ENCODE data around the gene CDK3. TPM values are rescaled to one million over a fixed set of nuclear protein-coding genes. Genes with fewer than 3 reads are reported as not detected.

CDK3 gene
- total and polyA plus RNA-seq, 2 of the 4 experiments (the other 2 are of a cell fraction), result 0.72 to 8.8 TPM

DNA sequence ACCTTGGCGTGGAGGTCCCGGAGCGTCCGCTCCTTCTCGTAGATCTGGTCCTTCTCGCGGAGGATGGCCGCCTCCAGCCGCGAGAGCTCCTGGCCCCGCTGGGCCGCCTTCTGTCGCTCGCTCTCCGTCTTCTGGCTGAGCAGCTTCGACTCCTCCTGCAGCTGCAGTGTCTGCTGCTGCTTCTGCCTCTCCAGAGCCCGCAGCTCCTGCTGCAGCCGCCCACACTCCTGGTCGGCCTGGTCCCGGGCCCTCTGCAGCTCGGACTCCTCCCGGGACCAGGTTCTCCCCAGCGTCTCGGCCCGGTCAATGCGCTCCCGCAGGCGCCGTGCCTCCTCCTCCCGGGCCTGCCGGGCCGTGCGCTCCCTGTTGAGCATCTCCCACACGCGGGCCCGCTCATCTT, 7.6 kb downstream of the CDK3 start:
- Histone ChIP-seq H3K9ac (ENCODE audit: low read depth, low read length) (no peak overlapping the region), H3K9me3 (ENCODE audit: control insufficient read depth, insufficient read depth, low read length) (no peaks in the 10 kb centered on the region), H3K79me1 (ENCODE audit: low read depth in 1 of 2, low read length in 2 of 2) (peaks cover 0 to 3% of the 10 kb centered on the region in 2 experiments; a peak in 1 of 4 replicates), H3K4me3 (ENCODE audit: insufficient read depth, low read depth, low read length) (no peak overlapping the region), H3K27ac (ENCODE audit: insufficient read depth, low read length) (no peak overlapping the region), H3K14ac (replicated peaks; ENCODE audit: low read depth, low read length) (no peak overlapping the region), H4K8ac (ENCODE audit: low read depth in 2 of 2, low read length in 2 of 2) (no peak overlapping the region), H3K4me2 (ENCODE audit: low read depth, low read length) (no peak overlapping the region), H3K4me1 (ENCODE audit: control insufficient read depth, insufficient read depth, low read length) (peaks cover 7% of the 10 kb centered on the region), H2BK15ac (ENCODE audit: low read depth, low read length) (no peak overlapping the region), H2AK5ac (ENCODE audit: low read depth, low read length) (no peak overlapping the region), H2BK120ac (ENCODE audit: low read depth, low read length) (no peak overlapping the region), H3K18ac (ENCODE audit: low read depth, low read length) (no peak overlapping the region), H4K5ac (ENCODE audit: low read depth, low read length) (no peak overlapping the region), H2BK20ac (ENCODE audit: low read depth, low read length) (no peak overlapping the region), H3K23ac (ENCODE audit: low read depth, low read length) (no peak overlapping the region), H2AK9ac (replicated peaks; ENCODE audit: low read depth, low read length, poor library complexity) (no peak overlapping the region), H3K36me3 (ENCODE audit: control insufficient read depth, insufficient read depth, low read length) (no peaks in the 10 kb centered on the region), H2BK5ac (ENCODE audit: low read depth, low read length, poor library complexity, severe bottlenecking) (no peak overlapping the region), H4K91ac (ENCODE audit: insufficient read depth, low read depth, low read length) (no peak overlapping the region), H3K9me1 (ENCODE audit: insufficient read depth, low read length) (no peaks in the 10 kb centered on the region), H2AFZ (replicated peaks; ENCODE audit: low read length, poor library complexity) (no peak overlapping the region), H3K56ac (ENCODE audit: extremely low read depth, insufficient read depth, low read length) (no peak overlapping the region), H4K20me1 (ENCODE audit: insufficient read depth, low read length) (no peaks in the 10 kb centered on the region), H3K27me3 (ENCODE audit: control insufficient read depth, insufficient read depth, low read length) (no peaks in the 10 kb centered on the region), H3K4ac (ENCODE audit: low read depth, low read length) (no peak overlapping the region)
- in situ Hi-C loops (cut with MboI; ENCODE audit: low sequenced_read_pairs), result loop anchor here (5.0 kb wide), 1 partner anchor 96 kb away; no protein-coding TSS in a partner anchor
- 95% methylated on average over 35 of the region's 36 CpGs; no CpG with 5 or more reads in 1 of the 2 experiments for WGBS, 2 experiments (ENCODE audit: extremely low coverage in 2 of 2, insufficient read length in 1 of 2)
- TF ChIP-seq BHLHE40 (IDR thresholded peaks at IDR 0.05; ENCODE audit: low read depth, low read length) (no peak), CTCF (conservative IDR thresholded peaks at IDR 0.05; ENCODE audit: low read depth, low read length) (no peak), MAZ (IDR thresholded peaks at IDR 0.05; ENCODE audit: borderline replicate concordance, low read depth, low read length) (no peak), SMC3 (IDR thresholded peaks at IDR 0.05; ENCODE audit: low read depth, low read length) (no peak), RFX5 (IDR thresholded peaks at IDR 0.05; ENCODE audit: low read depth, low read length) (no peak), RCOR1 (IDR thresholded peaks at IDR 0.05; ENCODE audit: insufficient replicate concordance, low read length) (no peak), CHD1 (IDR thresholded peaks at IDR 0.05; ENCODE audit: low read depth, low read length) (no peak), FOS (IDR thresholded peaks at IDR 0.05; ENCODE audit: low read depth, low read length) (no peak), ELK1 (IDR thresholded peaks at IDR 0.05; ENCODE audit: borderline replicate concordance, low read depth, low read length) (no peak), CEBPB (IDR thresholded peaks at IDR 0.05; ENCODE audit: low read depth, low read length) (no peak), NFE2L2 (IDR thresholded peaks at IDR 0.05; ENCODE audit: low read depth, low read length) (no peak), MAFK (IDR thresholded peaks at IDR 0.05; ENCODE audit: low read depth, low read length) (no peak), POLR2A (IDR thresholded peaks at IDR 0.05; ENCODE audit: low read depth, low read length) (no peak), MXI1 (IDR thresholded peaks at IDR 0.05; ENCODE audit: borderline replicate concordance, low read depth, low read length) (no peak)
- TF ChIP-seq, protein P1, sequence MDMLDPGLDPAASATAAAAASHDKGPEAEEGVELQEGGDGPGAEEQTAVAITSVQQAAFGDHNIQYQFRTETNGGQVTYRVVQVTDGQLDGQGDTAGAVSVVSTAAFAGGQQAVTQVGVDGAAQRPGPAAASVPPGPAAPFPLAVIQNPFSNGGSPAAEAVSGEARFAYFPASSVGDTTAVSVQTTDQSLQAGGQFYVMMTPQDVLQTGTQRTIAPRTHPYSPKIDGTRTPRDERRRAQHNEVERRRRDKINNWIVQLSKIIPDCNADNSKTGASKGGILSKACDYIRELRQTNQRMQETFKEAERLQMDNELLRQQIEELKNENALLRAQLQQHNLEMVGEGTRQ (IDR thresholded peaks at IDR 0.05; ENCODE audit: low read depth, low read length), result no peak
- ATAC-seq (ENCODE audit: low read depth) (no peak), DNase-seq (no peak)
- POLR2A ChIA-PET (ENCODE audit: unreplicated experiment), result no interaction called here
- CTCF ChIA-PET, result no interaction called here
- intact Hi-C loops (cut with micrococcal nuclease), result loop anchor here (5.0 kb wide), 1 partner anchor 289 kb away; no protein-coding TSS in a partner anchor
- no TSS peak for BruUV-seq (replicated peaks)
- dilution Hi-C loops (cut with HindIII; ENCODE audit: low sequenced_read_pairs, unreplicated experiment), result no loop called here

All from IMR-90 (cell line).